Lower leg skin (tissue), 3 donors: ENCODE measurements around the gene COQ2.
"Not testable (repeated sequence)": the region's sequence is repeated elsewhere in the genome, so short reads cannot be mapped to it uniquely, and the experiment has no call there.

ENCODE experiments used
- POLR2A ChIP-seq, 2 donors: fragments of 450-650 bp; IDR thresholded peaks; one replicate each; pipeline ENCODE4 v1.6.1; 2016 to 2017; ENCODE audit warnings: antibody characterized with exemption in 2 of 2, mild to moderate bottlenecking in 1 of 2, moderate library complexity in 1 of 2
- TF ChIP-seq, protein P1 (sequence below), 3 donors: fragments of 450-650 bp; IDR thresholded peaks; one replicate each; pipeline ENCODE4 v1.5.1; 2016; ENCODE audit warnings: antibody characterized with exemption in 3 of 3, mild to moderate bottlenecking in 3 of 3, moderate library complexity in 2 of 3

DNA sequence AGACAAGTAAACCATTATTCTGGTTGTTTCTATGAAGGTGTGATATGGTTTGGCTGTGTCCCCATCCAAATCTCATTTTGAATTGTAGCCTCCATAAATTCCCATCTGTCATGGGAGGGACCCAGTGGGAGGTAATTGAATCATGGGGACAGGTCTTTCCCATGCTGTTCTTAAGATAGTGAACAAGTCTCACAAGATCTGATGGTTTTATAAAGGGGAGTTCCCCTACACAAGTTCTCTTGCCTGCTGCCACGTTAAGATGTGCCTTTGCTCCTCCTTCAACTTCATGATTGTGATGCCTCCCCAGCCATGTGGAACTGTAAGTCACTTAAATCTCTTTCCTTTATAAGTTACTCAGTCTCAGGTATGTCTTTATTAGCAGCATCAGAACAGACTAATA lies 3.8 kb upstream of the COQ2 start:
- TF ChIP-seq, protein P1, sequence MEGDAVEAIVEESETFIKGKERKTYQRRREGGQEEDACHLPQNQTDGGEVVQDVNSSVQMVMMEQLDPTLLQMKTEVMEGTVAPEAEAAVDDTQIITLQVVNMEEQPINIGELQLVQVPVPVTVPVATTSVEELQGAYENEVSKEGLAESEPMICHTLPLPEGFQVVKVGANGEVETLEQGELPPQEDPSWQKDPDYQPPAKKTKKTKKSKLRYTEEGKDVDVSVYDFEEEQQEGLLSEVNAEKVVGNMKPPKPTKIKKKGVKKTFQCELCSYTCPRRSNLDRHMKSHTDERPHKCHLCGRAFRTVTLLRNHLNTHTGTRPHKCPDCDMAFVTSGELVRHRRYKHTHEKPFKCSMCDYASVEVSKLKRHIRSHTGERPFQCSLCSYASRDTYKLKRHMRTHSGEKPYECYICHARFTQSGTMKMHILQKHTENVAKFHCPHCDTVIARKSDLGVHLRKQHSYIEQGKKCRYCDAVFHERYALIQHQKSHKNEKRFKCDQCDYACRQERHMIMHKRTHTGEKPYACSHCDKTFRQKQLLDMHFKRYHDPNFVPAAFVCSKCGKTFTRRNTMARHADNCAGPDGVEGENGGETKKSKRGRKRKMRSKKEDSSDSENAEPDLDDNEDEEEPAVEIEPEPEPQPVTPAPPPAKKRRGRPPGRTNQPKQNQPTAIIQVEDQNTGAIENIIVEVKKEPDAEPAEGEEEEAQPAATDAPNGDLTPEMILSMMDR (IDR thresholded peaks at IDR 0.05), result not testable (repeated sequence)
- not testable (repeated sequence) for TF ChIP-seq POLR2A (IDR thresholded peaks at IDR 0.05)
